Left renal cortex interstitium (tissue), 4 donors: ENCODE data around the gene STEAP4. TPM values are rescaled to one million over a fixed set of nuclear protein-coding genes. Genes with fewer than 3 reads are reported as not detected.
"Not testable (repeated sequence)": the region's sequence is repeated elsewhere in the genome, so short reads cannot be mapped to it uniquely, and the experiment has no call there.

Experiments used
- DNase-seq, 4 donors: peaks; one replicate each; pipeline ENCODE4 v3.0.0-alpha.2; 2013; ENCODE audit warnings: low read depth in 4 of 4, low spot score in 2 of 4, missing footprints in 1 of 4
- polyA plus RNA-seq, 4 donors: library from polyadenylated mRNA; unstranded; fragments of 120-200 nt; gene quantifications; one replicate each; pipeline ENCODE4 v1.2.1, GENCODE V29; 2013; ENCODE audit not compliant: insufficient read length in 4 of 4

The STEAP4 gene
- polyA plus RNA-seq, 4 donors = 0.05 to 0.38 (median 0.17) TPM

DNA sequence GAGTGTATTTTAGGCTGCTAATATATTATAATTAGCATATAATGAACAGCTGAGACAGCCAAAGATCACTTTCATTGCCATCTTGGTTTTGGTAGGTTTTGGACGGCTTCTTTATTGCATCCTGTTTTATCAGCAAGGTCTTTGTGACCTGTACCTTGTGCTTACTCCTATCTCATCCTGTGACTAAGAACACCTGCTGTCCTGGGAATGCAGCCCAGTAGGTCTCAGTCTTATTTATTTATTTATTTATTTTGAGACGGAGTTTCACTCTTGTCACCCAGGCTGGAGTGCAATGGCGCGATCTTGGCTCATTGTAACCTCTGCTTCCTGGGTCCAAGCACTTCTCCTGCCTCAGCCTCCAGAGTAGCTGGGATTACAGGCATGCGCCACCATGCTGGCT, 31.8 kb downstream of the STEAP4 start:
- DNase-seq = not testable (repeated sequence)

DNA sequence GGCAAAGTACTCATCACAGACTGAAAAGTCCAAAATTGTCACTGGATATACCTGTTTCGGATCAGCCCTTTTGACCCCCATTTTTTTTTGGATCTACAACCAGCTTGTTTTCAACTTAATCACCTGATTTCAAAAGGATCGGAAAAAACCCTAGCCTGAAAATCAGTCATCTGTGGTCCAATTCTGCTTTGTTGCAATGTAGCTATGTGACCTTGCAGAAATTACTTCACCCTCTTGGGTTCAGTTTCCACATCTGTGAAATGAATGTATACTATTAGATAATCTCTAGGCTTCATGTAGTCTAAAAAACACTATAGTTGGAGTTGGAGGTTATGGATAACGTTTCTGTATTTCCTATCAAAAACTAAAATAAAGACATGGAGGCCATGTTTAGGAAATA, 37.1 kb downstream of the STEAP4 start:
- no peak for DNase-seq

DNA sequence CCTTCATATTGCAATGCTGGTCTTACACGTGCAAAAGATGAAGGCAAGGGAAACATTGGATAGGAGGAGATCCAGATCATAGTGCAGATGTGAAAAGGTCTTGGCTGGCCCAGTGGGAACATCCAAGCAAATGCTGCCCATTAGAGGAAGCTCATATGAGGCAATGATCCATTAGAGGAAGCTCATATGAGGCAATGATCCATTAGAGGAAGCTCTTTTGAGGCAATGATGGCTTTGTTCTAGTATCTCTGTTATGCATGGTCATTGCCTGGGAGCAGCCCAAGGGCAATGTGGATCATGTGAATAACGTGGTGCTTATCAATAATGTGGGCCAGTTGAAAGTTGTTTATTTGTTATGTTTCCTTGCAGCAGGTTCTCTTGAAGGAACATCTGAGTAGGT, 37.8 kb downstream of the STEAP4 start:
- no peak for DNase-seq

DNA sequence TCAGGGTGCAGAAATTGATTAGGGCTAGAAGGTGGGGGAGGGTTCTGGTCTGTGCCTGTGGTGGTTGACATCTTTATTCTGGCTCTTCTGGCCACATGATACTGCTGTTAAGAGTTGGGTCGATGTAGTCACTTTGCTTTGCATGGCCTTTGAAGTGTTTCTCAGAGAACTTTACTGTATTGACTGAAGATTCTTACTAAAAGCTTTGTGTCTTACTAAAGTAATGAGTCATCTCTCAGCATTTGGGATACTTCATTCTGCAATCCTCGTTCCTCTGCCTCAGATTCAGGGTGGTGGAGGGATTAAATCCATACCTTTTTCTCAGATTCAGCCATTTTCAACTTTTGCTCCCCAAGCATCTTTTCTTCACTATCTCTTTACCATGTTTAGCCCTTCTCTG, 38.6 kb downstream of the STEAP4 start:
- DNase-seq = no peak

DNA sequence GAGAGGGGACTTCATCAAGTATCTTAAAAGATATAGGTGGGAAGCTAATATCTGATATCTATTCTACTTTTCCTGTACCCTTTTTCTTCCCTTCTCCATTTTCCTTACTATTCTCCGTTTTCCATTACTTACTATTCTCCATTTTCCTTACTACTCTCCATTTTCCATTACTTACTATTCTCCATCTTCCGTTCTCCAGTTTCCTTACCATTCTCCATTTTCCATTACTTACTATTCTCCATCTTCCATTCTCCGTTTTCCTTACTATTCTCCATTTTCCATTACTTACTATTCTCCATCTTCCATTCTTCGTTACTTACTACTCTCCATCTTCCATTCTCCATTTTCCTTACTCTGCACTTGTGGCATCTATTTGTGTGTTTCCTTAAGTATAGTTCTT, 39.3 kb downstream of the STEAP4 start:
- DNase-seq = no peak

DNA sequence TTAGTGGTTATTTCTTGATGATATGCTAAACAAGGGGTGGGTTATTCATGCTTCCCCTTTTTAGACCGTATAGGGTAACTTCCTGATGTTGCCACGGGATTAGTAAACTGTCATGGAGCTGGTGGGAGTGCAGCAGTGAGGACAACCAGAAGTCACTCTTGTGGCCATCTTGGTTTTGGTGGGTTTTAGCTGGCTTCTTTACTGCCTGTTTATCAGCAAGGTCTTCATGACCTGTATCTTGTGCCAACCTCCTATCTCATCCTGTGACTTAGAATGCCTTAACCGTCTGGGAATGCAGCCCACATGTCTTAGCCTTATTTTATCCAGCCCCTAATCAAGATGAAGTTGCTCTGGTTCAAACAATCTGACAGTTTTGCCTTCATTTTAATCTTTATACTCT, 41.7 kb downstream of the STEAP4 start:
- DNase-seq = not testable (repeated sequence)

DNA sequence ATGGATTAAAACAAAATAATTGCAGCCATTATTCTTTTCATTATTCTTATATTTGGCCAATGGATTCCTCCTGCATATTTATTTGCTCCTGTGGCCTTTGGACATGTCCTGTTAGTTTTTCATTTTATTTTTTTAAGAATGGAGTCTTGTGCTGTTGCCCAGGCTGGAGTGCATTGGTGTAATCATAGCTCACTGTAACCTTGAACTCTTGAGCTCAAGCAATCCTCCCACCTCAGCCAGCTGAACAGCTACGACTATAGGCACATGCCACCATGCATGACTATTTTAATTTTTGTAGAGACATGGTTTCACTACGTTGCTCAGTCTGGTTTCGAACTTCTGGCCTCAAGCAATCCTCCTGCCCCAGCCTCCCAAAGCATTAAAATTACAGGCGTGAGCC, 44.1 kb downstream of the STEAP4 start:
- no peak for DNase-seq

DNA sequence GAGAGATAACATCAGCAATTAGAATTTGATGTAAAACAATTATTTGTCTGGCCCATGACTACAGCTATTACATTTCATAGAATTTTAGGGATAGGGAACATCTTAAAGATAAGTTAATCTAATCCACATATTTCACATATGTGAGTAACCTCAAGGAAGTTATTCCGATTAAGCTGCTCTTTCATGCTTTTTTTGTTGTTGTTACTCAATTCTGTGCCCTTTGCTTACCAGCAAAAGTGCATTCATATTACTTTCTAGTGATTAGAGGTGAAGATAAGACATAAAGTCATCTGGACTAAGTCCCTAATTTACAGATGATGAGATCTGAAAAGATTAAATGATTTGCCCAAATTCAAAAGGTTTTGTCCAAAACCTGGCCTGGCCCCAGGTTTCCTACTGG, 46.0 kb downstream of the STEAP4 start:
- no peak for DNase-seq

DNA sequence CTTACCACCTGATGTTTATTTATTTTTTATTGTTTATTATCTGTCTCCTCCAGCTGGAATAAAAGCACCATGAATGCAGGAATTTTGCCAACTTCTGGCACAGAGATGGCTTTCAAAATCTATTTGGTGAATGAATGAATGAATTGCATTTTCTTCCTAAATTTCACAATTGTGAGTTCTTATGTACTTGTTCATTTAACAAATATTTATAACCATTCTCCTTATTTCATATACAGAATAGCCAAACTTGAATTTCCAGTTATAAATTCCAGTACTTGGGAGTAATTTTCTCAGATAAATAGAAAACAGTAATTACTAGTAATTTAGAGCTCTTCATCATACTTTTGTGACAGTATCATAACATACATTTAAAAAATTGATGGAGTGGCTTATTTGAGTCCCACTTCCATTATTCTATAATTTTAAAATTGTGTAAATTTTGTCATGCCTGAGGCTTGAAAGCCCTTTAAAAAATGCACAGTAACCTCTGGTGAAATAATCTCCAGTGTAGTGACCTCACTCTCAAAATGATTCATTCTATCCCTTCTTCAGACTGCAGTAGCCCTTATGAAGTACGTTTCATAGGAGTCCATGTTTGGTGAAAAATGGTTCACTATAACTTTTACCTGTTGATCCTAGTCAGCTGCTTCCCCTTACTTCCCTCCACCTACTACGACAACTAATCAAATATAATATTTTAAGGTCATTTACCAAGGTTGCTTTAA, 46.9 kb downstream of the STEAP4 start:
- DNase-seq = no peak

DNA sequence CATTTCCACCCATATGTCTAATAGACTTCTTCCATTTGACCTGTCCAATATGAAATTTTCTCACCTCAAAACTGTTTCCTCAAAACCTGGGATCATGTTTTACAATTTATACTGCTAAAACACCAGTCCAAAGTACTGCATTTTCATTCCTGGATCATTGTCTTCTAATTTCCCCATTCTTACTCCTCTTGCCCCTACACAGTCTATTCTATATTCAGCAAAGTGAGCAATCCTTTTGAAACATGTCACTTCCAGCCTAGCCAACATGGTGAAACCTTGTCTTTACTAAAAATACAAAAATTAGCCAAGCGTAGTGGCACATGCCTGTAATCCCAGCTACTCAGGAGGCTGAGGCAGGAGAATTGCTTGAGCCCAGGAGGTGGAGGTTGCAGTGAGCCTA, 48.4 kb downstream of the STEAP4 start:
- DNase-seq = not testable (repeated sequence)

DNA sequence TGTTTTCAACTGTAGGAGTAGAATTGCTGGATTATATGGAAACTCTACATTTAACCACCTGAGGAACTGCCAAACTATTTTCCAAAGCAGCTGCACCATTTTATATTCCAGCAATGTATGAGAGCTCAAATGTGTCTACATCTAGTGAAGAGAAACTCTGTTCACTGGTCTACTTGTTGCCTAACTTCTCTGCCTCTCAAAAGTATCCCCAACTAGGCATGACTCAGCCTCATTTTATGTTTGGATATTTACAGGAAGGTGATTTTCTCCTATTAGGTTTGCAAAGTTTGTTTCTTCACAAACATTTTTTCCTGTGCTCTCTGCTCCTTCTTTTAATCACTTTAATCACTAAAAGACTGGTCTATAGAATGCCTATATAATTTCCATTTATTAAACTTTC, 49.8 kb downstream of the STEAP4 start:
- DNase-seq = no peak

DNA sequence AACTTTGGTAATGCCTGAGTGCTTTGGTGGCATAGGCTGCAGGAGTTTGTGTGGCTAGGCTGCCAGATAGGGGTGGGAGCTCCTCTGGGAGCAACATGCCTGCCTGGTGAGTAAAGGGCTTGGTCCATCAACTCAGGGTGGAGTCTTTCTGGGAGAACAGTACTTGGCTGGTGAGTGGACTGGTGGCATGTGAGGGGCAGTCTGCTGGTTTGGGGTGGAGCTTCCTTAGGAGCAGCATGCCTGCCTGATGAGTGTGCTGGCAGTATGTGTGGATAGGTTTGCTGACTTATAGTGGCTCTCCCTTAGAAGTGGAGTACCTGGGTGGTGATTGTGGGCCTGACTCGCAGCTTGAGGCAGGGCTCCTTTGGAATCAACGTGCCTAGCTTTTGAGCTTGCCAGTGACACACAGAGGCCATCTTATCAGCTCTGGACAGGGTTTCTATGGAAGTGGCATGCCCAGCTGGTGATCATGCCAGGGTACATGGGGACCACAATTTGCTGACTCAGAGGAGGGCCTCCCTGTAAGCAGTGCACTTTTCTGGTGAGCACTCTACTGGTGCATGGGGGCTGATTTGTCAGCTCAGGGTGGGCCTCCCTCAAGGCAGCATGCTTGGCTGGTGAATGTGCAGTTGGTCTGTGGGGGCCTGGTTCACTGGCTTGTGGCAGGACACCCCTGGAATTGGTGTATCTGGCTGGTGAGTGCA, 51.8 kb downstream of the STEAP4 start:
- no peak for DNase-seq

DNA sequence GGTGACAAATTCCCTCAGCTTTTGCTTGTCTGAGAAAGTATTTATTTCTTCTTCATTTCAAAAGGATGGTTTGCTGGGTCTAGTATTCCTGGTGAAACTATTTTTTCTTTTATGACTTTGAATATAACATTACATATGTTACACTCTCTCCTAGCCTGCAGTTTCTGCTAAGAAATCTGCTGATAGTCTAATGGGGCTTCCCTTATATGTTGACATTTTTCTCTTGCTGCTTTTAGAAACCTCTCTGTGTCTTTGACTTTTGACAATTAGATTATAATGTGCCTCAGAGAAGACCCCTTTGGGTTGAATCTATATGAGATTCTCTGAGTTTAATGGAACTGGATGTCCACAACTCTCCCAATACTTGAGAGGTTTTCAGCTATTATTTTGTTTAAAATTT, 53.1 kb downstream of the STEAP4 start:
- DNase-seq = no peak

DNA sequence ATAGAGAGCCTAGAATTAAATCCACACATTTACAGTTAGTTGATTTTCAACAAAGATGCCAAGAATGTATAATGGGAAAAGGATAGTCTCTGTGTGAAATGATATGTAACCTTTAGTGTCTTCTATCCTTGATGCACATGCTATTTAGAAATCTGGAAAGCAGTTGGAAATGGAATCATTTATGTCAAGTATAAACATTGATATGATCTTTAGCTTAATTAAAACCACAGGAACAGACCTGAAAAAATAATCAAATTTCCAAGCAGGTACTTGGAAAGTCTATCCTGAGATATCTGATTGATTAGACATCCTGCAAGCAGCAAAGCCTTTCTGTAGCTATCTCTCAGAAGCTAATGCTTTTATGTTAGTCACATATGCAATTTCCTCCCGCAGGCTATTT, 62.4 kb downstream of the STEAP4 start:
- no peak for DNase-seq

DNA sequence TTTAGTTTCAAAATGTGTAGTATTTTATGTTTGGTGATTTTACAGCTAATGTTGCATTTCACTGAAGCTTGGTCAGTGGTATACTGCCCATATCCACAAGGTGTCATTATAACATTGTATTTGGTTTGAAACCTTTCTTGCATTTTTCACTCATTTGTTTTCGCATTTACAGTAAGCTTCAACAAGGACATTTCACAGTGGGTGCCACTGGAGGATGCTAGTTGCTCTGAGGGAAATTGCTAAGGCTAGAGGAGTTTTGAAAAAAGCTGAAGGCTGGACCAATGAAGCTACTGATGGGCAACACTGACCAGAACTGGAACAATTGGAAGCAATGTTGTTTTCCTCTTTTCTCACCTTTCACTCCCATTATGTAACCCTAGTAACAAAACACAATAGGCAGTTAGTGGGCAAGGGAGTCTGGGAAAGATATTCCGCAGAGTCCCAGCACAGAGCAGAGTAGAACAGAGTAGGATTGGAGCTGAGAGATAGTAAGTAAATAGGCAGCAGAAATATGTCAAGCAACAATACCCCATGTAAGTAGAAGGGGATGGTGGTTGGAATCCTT, 63.3 kb downstream of the STEAP4 start:
- DNase-seq = peak in 1 of 4 donors; percentile 24

DNA sequence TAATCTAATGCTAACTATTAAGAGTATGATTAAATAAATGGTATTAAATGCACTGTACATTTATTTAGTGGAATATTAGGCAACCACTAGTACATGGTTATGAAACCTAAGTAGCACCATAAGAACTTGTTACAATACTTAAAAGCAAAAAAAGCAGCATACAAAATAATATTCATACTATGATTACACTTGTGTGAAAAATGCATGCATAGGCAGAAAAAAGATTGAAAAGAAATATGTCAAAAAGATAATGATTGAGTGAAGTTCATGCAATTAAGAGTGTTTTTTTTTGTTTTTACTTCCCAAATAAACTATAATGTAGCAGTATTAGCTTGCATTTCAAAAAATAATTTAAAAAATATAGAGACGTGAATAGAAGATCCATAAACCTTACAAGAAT, 66.8 kb downstream of the STEAP4 start:
- no peak for DNase-seq

DNA sequence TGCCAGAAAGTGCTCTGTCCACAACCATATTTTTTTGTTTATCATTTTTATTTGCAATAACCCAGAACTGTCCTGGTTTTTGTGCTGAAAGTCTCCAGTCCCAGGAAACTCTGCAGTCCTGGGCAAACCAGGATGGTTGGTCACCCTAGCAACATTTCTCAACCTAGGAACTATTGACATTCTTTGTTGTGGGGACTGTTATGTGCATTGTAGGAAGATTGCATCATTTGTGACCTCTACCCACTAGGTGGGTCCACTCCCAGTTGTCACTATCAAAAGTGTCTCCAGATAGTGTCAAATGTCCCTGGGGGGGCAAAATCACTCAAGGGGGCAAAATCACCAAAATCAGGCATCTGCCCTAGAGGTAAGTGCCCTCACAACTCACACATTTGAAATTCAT, 72.9 kb downstream of the STEAP4 start:
- no peak for DNase-seq

DNA sequence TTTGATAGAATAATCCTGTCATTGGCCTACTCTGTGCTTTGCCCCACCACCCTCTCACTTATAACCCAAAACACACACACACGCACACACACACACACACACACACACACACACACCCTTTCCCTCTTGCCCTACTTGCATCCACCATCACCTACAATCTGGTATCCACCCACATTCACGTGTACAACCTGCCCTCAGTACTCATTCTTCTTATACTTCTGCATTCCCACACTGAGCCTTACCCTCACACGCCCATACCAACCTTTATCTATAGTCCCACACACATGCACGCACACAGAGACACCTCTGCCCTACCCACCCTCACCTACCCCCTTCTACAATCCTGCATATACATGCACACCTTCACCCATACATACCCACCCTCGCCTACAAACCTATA, 76.0 kb downstream of the STEAP4 start:
- DNase-seq = no peak

DNA sequence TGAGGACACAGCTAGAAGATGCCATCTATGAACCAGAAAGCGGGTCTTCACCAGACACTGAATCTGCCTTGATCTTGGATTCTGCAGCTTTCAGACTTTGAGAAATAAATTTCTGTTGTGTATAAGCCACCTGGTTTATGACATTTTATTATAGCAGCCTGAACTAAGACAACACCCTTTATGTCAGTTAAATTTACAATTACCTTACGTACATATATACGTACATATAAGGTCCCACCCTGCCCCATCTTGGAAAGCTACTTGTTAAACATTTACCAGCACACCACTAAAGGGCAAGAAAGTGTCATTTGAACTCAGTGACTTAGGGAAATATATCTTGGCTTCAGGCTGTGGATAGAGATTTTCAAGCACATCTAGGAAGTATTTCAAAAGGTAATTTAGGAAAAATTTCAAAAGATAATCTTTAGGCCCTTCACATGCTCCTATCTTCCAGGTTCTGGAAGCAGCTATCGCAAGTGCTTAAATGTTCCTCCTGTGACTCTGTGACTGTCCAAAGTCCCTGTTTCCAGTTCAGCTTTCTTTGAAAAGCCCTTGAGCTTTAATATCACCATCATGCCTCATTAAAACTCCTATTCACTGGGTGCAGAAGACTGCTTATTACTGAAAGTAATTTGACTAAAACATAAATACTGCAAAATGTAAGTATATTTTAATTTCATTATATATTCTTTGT, 77.2 kb downstream of the STEAP4 start:
- DNase-seq = no peak

DNA sequence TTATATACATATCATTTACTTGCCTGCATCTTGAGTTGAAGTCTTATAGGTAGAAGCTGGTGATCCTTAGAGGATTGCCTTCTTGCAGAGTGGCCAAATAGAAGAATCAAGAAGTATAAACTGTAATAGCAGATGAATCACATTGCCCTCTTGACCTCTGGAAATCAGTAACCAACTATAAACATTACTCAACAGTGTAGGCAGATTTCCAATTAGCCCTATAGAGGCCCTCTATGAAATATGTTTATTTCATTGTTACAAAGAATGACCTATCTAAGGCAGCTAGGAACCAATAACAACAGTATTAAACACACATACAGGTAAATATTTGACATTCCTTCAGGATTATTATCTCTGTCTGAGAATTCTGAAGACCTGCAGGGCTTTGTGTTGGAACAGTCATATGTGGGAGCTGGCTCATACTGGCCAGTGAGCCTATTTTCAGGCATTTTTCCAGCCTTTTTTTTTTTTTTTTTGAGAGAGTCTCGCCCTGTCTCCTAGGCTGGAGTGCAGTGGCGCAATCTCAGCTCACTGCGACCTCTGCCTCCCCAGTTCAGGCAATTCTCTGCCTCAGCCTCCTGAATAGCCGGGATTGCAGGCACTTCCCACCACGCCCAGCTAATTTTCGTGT, 79.7 kb downstream of the STEAP4 start:
- no peak for DNase-seq

DNA sequence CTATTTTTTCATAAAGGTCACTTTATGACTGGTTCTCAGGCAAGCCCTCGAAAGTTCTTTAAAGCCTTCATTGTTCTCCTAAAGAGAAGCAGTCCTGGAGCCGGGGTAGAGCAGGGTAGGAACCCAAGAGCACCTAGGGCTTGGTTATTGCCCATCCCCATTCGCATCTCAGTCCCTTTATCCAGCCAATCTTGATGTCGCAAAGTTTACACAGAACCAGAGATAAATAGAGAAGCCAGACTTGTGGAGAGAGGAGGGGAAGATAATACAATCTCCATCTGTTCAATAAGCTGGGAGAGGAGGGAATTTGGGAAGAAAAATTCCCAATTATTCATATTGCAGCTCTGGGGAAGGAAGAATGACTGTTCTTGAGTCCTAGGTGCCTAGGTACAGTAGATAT, 80.5 kb downstream of the STEAP4 start:
- DNase-seq = no peak
